Karpas-422 (cell line): ENCODE measurements around the gene MYH14. TPM values are rescaled to one million over a fixed set of nuclear protein-coding genes. Genes with fewer than 3 reads are reported as not detected.

Experiments used
- DNase-seq: peaks from one replicate; pipeline ENCODE4 v3.0.0-alpha.2; 2015
- H2AFZ ChIP-seq: fragments of 200-600 bp; sonication (generic); 2 replicates; pipeline ENCODE4 v1.6.1; 2014; ENCODE audit warnings: antibody characterized with exemption, low read length, mixed read lengths
- H3K27ac ChIP-seq: fragments of 200-600 bp; sonication (generic); 2 replicates; pipeline ENCODE4 v1.5.1; 2014; ENCODE audit warnings: mild to moderate bottlenecking, low read length, moderate library complexity
- H3K27me3 ChIP-seq: fragments of 200-600 bp; sonication (generic); 2 replicates; pipeline ENCODE4 v1.6.1; 2014; ENCODE audit warnings: low read length, mixed read lengths
- H3K36me3 ChIP-seq: fragments of 200-600 bp; sonication (generic); 2 replicates; pipeline ENCODE4 v1.6.1; 2014; ENCODE audit warnings: low read length, mixed read lengths; ENCODE audit not compliant: insufficient read depth
- H3K4me1 ChIP-seq: fragments of 200-600 bp; sonication (generic); 2 replicates; pipeline ENCODE4 v1.6.1; 2014; ENCODE audit warnings: mild to moderate bottlenecking, low read length, mixed read lengths
- H3K4me2 ChIP-seq: fragments of 200-600 bp; sonication (generic); 2 replicates; pipeline ENCODE4 v1.6.1; 2014; ENCODE audit warnings: low read length, low read depth, mild to moderate bottlenecking; ENCODE audit not compliant: poor library complexity, severe bottlenecking
- H3K4me3 ChIP-seq: fragments of 200-600 bp; sonication (generic); 2 replicates; pipeline ENCODE4 v1.5.1; 2014; ENCODE audit warnings: mild to moderate bottlenecking, antibody characterized with exemption, low read length, mixed read lengths
- H3K79me2 ChIP-seq: fragments of 200-600 bp; sonication (generic); 2 replicates; pipeline ENCODE4 v1.6.1; 2014; ENCODE audit warnings: mild to moderate bottlenecking, low read length, mixed read lengths
- H3K9ac ChIP-seq: fragments of 200-600 bp; sonication (generic); 2 replicates; pipeline ENCODE4 v1.6.0; 2014; ENCODE audit warnings: low read length
- H3K9me2 ChIP-seq: fragments of 200-600 bp; sonication (generic), shearing (Covaris generic); replicated peaks from 2 replicates; pipeline ENCODE4 v1.6.0; 2014; ENCODE audit warnings: mild to moderate bottlenecking, low read length, moderate library complexity; ENCODE audit not compliant: insufficient read depth
- H3K9me3 ChIP-seq: fragments of 300-700, 200-600 bp; sonication (generic); 2 replicates; pipeline ENCODE4 v1.6.1; 2014; ENCODE audit warnings: low read length, mixed read lengths
- H4K20me1 ChIP-seq: fragments of 200-600 bp; sonication (generic); 2 replicates; pipeline ENCODE4 v1.6.1; 2014; ENCODE audit warnings: mild to moderate bottlenecking, antibody characterized with exemption, low read length, low read depth; ENCODE audit not compliant: insufficient read depth
- total RNA-seq: library from RNA; depleted of rRNA; stranded (reverse); fragments of >200 nt; shearing (Covaris generic); gene quantifications from 2 replicates; pipeline ENCODE4 v1.2.3, GENCODE V29; 2014; ENCODE audit warnings: low replicate concordance

MYH14 gene
- total RNA-seq, 1 experiment from 2014 or later, result not detected

GRCh38 chr19:50272263-50272897 lies 69.0 kb downstream of the MYH14 start:
- H3K27ac ChIP-seq, result no peak overlapping the region
- H3K4me2 ChIP-seq, result no peak overlapping the region
- no peak for DNase-seq
- H3K4me1 ChIP-seq, result no peaks in the 10 kb centered on the region
- H3K4me3 ChIP-seq, result no peak overlapping the region
- H3K9ac ChIP-seq, result no peak overlapping the region
- no peaks in the 10 kb centered on the region for H4K20me1 ChIP-seq
- H2AFZ ChIP-seq, result no peak overlapping the region
- no peaks in the 10 kb centered on the region for H3K79me2 ChIP-seq
- H3K27me3 ChIP-seq, result no peaks in the 10 kb centered on the region
- no peaks in the 10 kb centered on the region for H3K9me2 ChIP-seq
- H3K9me3 ChIP-seq, result no peaks in the 10 kb centered on the region
- H3K36me3 ChIP-seq, result no peaks in the 10 kb centered on the region

GRCh38 chr19:50273821-50274220 lies 70.4 kb downstream of the MYH14 start:
- no peaks in the 10 kb centered on the region for H4K20me1 ChIP-seq
- H3K36me3 ChIP-seq, result no peaks in the 10 kb centered on the region
- no peak overlapping the region for H3K4me3 ChIP-seq
- H3K4me1 ChIP-seq, result no peaks in the 10 kb centered on the region
- no peaks in the 10 kb centered on the region for H3K27me3 ChIP-seq
- DNase-seq, result no peak
- no peaks in the 10 kb centered on the region for H3K9me3 ChIP-seq
- no peaks in the 10 kb centered on the region for H3K79me2 ChIP-seq
- no peak overlapping the region for H3K9ac ChIP-seq
- no peak overlapping the region for H3K27ac ChIP-seq
- H3K9me2 ChIP-seq, result no peaks in the 10 kb centered on the region
- H2AFZ ChIP-seq, result no peak overlapping the region
- no peak overlapping the region for H3K4me2 ChIP-seq

DNA sequence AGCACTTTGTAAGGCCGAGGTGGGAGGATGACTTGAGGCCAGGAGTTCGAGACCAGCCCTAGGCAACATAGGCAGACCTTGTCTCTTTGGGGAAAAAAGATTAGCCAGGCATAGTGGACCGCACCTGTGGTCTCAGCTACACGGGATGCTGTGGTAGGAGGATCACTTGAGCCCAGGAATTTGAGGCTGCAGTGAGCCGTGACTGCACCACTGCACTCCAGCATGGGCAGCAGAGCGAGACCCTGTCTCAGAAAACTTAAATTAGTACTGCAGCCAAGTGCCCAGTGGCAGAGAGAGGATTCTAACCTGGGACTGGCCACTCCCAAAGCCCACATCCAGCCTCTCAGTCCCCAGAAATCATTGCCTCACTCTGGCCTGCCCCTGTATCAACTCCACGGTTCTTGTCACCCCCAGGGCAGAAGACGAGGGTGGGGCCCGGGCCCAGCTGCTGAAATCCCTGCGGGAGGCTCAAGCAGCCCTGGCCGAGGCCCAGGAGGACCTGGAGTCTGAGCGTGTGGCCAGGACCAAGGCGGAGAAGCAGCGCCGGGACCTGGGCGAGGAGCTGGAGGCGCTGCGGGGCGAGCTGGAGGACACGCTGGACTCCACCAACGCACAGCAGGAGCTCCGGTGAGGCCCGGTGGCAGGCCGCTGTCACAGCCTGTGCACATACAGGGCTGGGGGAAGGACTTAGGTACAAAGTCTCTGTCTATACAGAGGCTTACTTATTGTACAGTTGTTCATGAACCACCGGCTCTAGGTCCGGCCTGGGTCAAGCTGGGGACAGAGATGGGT lies 72.4 kb downstream of the MYH14 start:
- H3K36me3 ChIP-seq, result no peaks in the 10 kb centered on the region
- DNase-seq, result no peak
- no peaks in the 10 kb centered on the region for H4K20me1 ChIP-seq
- no peak overlapping the region for H3K27ac ChIP-seq
- H3K27me3 ChIP-seq, result no peaks in the 10 kb centered on the region
- H3K9me3 ChIP-seq, result no peaks in the 10 kb centered on the region
- no peak overlapping the region for H3K4me3 ChIP-seq
- H2AFZ ChIP-seq, result no peak overlapping the region
- H3K4me1 ChIP-seq, result no peaks in the 10 kb centered on the region
- H3K9me2 ChIP-seq, result no peaks in the 10 kb centered on the region
- no peak overlapping the region for H3K4me2 ChIP-seq
- no peak overlapping the region for H3K9ac ChIP-seq
- H3K79me2 ChIP-seq, result no peaks in the 10 kb centered on the region

- Histone ChIP-seq H3K27ac (no peak overlapping the region), H2AFZ (no peak overlapping the region), H4K20me1 (no peaks in the 10 kb centered on the region), H3K27me3 (no peaks in the 10 kb centered on the region), H3K9me3 (no peaks in the 10 kb centered on the region), H3K79me2 (no peaks in the 10 kb centered on the region), H3K36me3 (no peaks in the 10 kb centered on the region), H3K9me2 (no peaks in the 10 kb centered on the region), H3K4me1 (no peaks in the 10 kb centered on the region), H3K9ac (no peak overlapping the region), H3K4me3 (no peak overlapping the region), H3K4me2 (no peak overlapping the region)
- no peak for DNase-seq
These were observed 73.1 kb downstream of the MYH14 start for GRCh38 chr19:50276370-50277063.

- no peaks in the 10 kb centered on the region for H3K9me3 ChIP-seq
- DNase-seq, result no peak
- H3K27ac ChIP-seq, result no peak overlapping the region
- no peaks in the 10 kb centered on the region for H3K36me3 ChIP-seq
- no peak overlapping the region for H3K4me3 ChIP-seq
- H3K4me1 ChIP-seq, result no peaks in the 10 kb centered on the region
- H4K20me1 ChIP-seq, result no peaks in the 10 kb centered on the region
- H3K27me3 ChIP-seq, result no peaks in the 10 kb centered on the region
- no peaks in the 10 kb centered on the region for H3K9me2 ChIP-seq
- H3K79me2 ChIP-seq, result no peaks in the 10 kb centered on the region
- H3K9ac ChIP-seq, result no peak overlapping the region
- H3K4me2 ChIP-seq, result no peak overlapping the region
- no peak overlapping the region for H2AFZ ChIP-seq
These were observed 74.7 kb downstream of the MYH14 start for GRCh38 chr19:50277966-50278580.

- Histone ChIP-seq H3K27ac (no peak overlapping the region), H4K20me1 (no peaks in the 10 kb centered on the region), H3K9me2 (no peaks in the 10 kb centered on the region), H2AFZ (no peak overlapping the region), H3K36me3 (no peaks in the 10 kb centered on the region), H3K79me2 (no peaks in the 10 kb centered on the region), H3K4me1 (no peaks in the 10 kb centered on the region), H3K27me3 (no peaks in the 10 kb centered on the region), H3K9me3 (no peaks in the 10 kb centered on the region), H3K9ac (no peak overlapping the region), H3K4me3 (no peak overlapping the region), H3K4me2 (no peak overlapping the region)
- DNase-seq, result no peak
These were observed 76.7 kb downstream of the MYH14 start for GRCh38 chr19:50280074-50280473.

GRCh38 chr19:50280983-50281382 lies 77.6 kb downstream of the MYH14 start:
- H3K4me1 ChIP-seq, result no peaks in the 10 kb centered on the region

DNA sequence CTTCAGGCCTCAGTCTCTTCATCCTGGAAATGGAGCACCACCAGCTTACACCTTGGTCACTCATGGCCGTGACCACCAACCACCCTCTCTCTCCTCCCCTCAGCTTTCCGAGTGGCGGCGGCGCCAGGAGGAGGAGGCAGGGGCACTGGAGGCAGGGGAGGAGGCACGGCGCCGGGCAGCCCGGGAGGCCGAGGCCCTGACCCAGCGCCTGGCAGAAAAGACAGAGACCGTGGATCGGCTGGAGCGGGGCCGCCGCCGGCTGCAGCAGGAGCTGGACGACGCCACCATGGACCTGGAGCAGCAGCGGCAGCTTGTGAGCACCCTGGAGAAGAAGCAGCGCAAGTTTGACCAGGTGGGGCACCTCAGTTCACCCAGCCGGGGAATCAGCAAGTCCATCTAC lies 78.1 kb downstream of the MYH14 start:
- H4K20me1 ChIP-seq, result no peaks in the 10 kb centered on the region
- no peaks in the 10 kb centered on the region for H3K4me1 ChIP-seq

More at GRCh38 chr19:50280983-50281382, 77.6 kb downstream of the MYH14 start:
- Histone ChIP-seq H2AFZ (no peak overlapping the region), H3K36me3 (no peaks in the 10 kb centered on the region), H3K9ac (no peak overlapping the region), H3K9me2 (no peaks in the 10 kb centered on the region), H4K20me1 (no peaks in the 10 kb centered on the region), H3K4me3 (no peak overlapping the region), H3K79me2 (no peaks in the 10 kb centered on the region), H3K27me3 (no peaks in the 10 kb centered on the region), H3K9me3 (peaks cover 6% of the 10 kb centered on the region; the same call in 1 of the 2 replicates), H3K4me2 (no peak overlapping the region), H3K27ac (no peak overlapping the region)
- no peak for DNase-seq

More for the DNA sequence above, 78.1 kb downstream of the MYH14 start:
- DNase-seq, result no peak
- Histone ChIP-seq H3K36me3 (no peaks in the 10 kb centered on the region), H3K9me3 (peaks cover 11% of the 10 kb centered on the region), H3K79me2 (no peaks in the 10 kb centered on the region), H3K4me3 (no peak overlapping the region), H3K4me2 (no peak overlapping the region), H3K27me3 (peaks cover 4% of the 10 kb centered on the region; the same call in 1 of the 2 replicates), H3K27ac (no peak overlapping the region), H3K9ac (no peak overlapping the region), H3K9me2 (no peaks in the 10 kb centered on the region), H2AFZ (no peak overlapping the region)
